Suprapubic skin (tissue), 4 donors: ENCODE measurements around the gene IFI27L2. TPM values are rescaled to one million over a fixed set of nuclear protein-coding genes. Genes with fewer than 3 reads are reported as not detected.

Experiments used
- DNase-seq, 2 donors: peaks; one replicate each; pipeline ENCODE4 v3.0.0-alpha.2; 2019; ENCODE audit warnings: low spot score in 2 of 2
- H3K27ac ChIP-seq: fragments of 200-600 bp; sonication (generic); one replicate; pipeline ENCODE4 v1.5.1; 2019
- H3K27me3 ChIP-seq: fragments of 200-600 bp; sonication (generic); one replicate; pipeline ENCODE4 v1.5.1; 2019
- H3K36me3 ChIP-seq: fragments of 200-600 bp; sonication (generic); one replicate; pipeline ENCODE4 v1.5.1; 2019
- H3K4me1 ChIP-seq: fragments of 200-600 bp; sonication (generic); one replicate; pipeline ENCODE4 v1.5.1; 2019
- H3K4me3 ChIP-seq: fragments of 200-600 bp; sonication (generic); one replicate; pipeline ENCODE4 v1.5.1; 2019; ENCODE audit warnings: mild to moderate bottlenecking
- H3K9me3 ChIP-seq: fragments of 200-600 bp; sonication (generic); one replicate; pipeline ENCODE4 v1.5.1; 2019
- CTCF ChIP-seq, 2 donors: fragments of 200-600 bp in 1 of 2; fragments of 450-650 bp in 1 of 2; sonication (generic) in 1 of 2; IDR thresholded peaks; one replicate each; pipeline ENCODE4 v1.5.1; 2016 to 2019; ENCODE audit warnings: antibody characterized with exemption in 2 of 2, mild to moderate bottlenecking in 1 of 2, moderate library complexity in 1 of 2
- EP300 ChIP-seq: sonication (generic); formaldehyde crosslinking; IDR thresholded peaks from one replicate; pipeline ENCODE4 v1.6.1; 2017; ENCODE audit warnings: antibody characterized with exemption
- POLR2A ChIP-seq, 2 donors: fragments of 450-650 bp; IDR thresholded peaks; one replicate each; pipeline ENCODE4 v1.6.1; 2017; ENCODE audit warnings: antibody characterized with exemption in 2 of 2, mild to moderate bottlenecking in 2 of 2, moderate library complexity in 2 of 2
- POLR2AphosphoS5 ChIP-seq, 3 donors: sonication (generic); formaldehyde crosslinking; IDR thresholded peaks; one replicate each; pipeline ENCODE4 v1.6.1; 2017; ENCODE audit warnings: antibody characterized with exemption in 3 of 3
- WGBS: methylation state at CpG from one replicate; pipeline ENCODE4 v1.1.5; 2018; 5-methylcytosine and 5-hydroxymethylcytosine counted together
- total RNA-seq, 4 donors: library from RNA; depleted of rRNA; stranded (reverse); fragments of >200 nt; gene quantifications; one replicate each; pipeline ENCODE4 v1.1.0, GENCODE V29; 2016

IFI27L2 gene
- total RNA-seq, 4 donors from 2014 or later = 29.9 to 87.6 (median 61.1) TPM

- Histone ChIP-seq H3K27ac (no peak overlapping the region), H3K36me3 (no peaks in the 10 kb centered on the region), H3K9me3 (peaks cover 12% of the 10 kb centered on the region), H3K4me1 (peaks cover 25% of the 10 kb centered on the region), H3K4me3 (no peak overlapping the region), H3K27me3 (no peaks in the 10 kb centered on the region)
- TF ChIP-seq CTCF (IDR thresholded peaks at IDR 0.05) = no peak
- TF ChIP-seq POLR2AphosphoS5 (IDR thresholded peaks at IDR 0.05) = no peak
- TF ChIP-seq EP300 = no peak
- TF ChIP-seq POLR2A (IDR thresholded peaks at IDR 0.05) = no peak
- WGBS = 82% methylated on average over 9 of the region's 9 CpGs
- DNase-seq = peak; percentile 18 to 36
These were observed 11.5 kb downstream of the IFI27L2 start for GRCh38 chr14:94117856-94118255.

GRCh38 chr14:94116701-94117100 lies 12.7 kb downstream of the IFI27L2 start:
- no peak for TF ChIP-seq EP300
- no peak for TF ChIP-seq CTCF (IDR thresholded peaks at IDR 0.05)
- Histone ChIP-seq H3K9me3 (peaks cover 12% of the 10 kb centered on the region), H3K4me3 (no peak overlapping the region), H3K36me3 (no peaks in the 10 kb centered on the region), H3K4me1 (peaks cover 31% of the 10 kb centered on the region), H3K27ac (no peak overlapping the region), H3K27me3 (no peaks in the 10 kb centered on the region)
- 93% methylated on average over 10 of the region's 10 CpGs for WGBS
- peak; percentile 46 to 48 for DNase-seq

- H3K4me3 ChIP-seq = no peak overlapping the region
- peaks cover 34% of the 10 kb centered on the region for H3K4me1 ChIP-seq
- H3K9me3 ChIP-seq = peaks cover 12% of the 10 kb centered on the region
- H3K36me3 ChIP-seq = no peaks in the 10 kb centered on the region
- peak; percentile 56 to 61 for DNase-seq
- peak overlapping the region; percentile 5 for H3K27ac ChIP-seq
- 94% methylated on average over 14 of the region's 15 CpGs for WGBS
- no peaks in the 10 kb centered on the region for H3K27me3 ChIP-seq
- TF ChIP-seq POLR2AphosphoS5 (IDR thresholded peaks at IDR 0.05) (no peak), EP300 (no peak), POLR2A (IDR thresholded peaks at IDR 0.05) (no peak), CTCF (IDR thresholded peaks at IDR 0.05) (no peak)
These were observed 13.8 kb downstream of the IFI27L2 start for GRCh38 chr14:94115631-94116030.

GRCh38 chr14:94115058-94115591 lies 14.3 kb downstream of the IFI27L2 start:
- peak; percentile 44 to 56 for DNase-seq
- peaks cover 8% of the 10 kb centered on the region for H3K9me3 ChIP-seq
- H3K36me3 ChIP-seq = no peaks in the 10 kb centered on the region
- no peak overlapping the region for H3K4me3 ChIP-seq
- peak overlapping the region; percentile 46 for H3K27ac ChIP-seq
- 5% methylated on average over 4 of the region's 4 CpGs for WGBS
- peaks cover 37% of the 10 kb centered on the region for H3K4me1 ChIP-seq
- no peaks in the 10 kb centered on the region for H3K27me3 ChIP-seq
- TF ChIP-seq CTCF (IDR thresholded peaks at IDR 0.05) (no peak), POLR2AphosphoS5 (IDR thresholded peaks at IDR 0.05) (no peak), POLR2A (IDR thresholded peaks at IDR 0.05) (no peak), EP300 (no peak)

GRCh38 chr14:94114589-94115057 lies 14.8 kb downstream of the IFI27L2 start:
- WGBS = 74% methylated on average over 5 of the region's 5 CpGs
- Histone ChIP-seq H3K27me3 (no peaks in the 10 kb centered on the region), H3K36me3 (no peaks in the 10 kb centered on the region), H3K27ac (peak overlapping the region; percentile 46), H3K4me3 (no peak overlapping the region), H3K9me3 (peaks cover 5% of the 10 kb centered on the region), H3K4me1 (peaks cover 42% of the 10 kb centered on the region)
- peak; percentile 29 to 52 for DNase-seq
- TF ChIP-seq POLR2A (IDR thresholded peaks at IDR 0.05) (no peak), POLR2AphosphoS5 (IDR thresholded peaks at IDR 0.05) (no peak), CTCF (IDR thresholded peaks at IDR 0.05) (no peak)
